Activated CD4-positive, CD25-positive, alpha-beta regulatory T cell treated with anti-CD3 and anti-CD28 coated beads, Interleukin-2, amount 50 U/mL, for 24 hours (primary cell): ENCODE measurements around the gene TOMM40L.
A peak's percentile ranks its signal among the peaks of the same experiment; 100 is the strongest.

Experiments
- ATAC-seq, 2 donors: fragments of 150-1000 bp; cut with Tn5 transposase; one replicate each; pipeline ENCODE4 v1.10.0; 2021; ENCODE audit warnings: mild to moderate bottlenecking in 1 of 2, moderate library complexity in 1 of 2

Gene TOMM40L

GRCh38 chr1:161225534-161226319 lies at the start of gene TOMM40L:
Gene TOMM40L (plus strand): TSS chr1:161226060. CDS start chr1:161226490, 430 bp downstream.
- peak; percentile 98 to 99 for ATAC-seq

- no peak for ATAC-seq
These were observed 49.3 kb upstream of the TOMM40L start for GRCh38 chr1:161176468-161177111.

GRCh38 chr1:161177112-161177935 lies 48.5 kb upstream of the TOMM40L start, which contains the start of gene B4GALT3:
Gene B4GALT3 (minus strand): TSS chr1:161177507. CDS start chr1:161176060, 1,447 bp downstream.
- peak; percentile 80 to 84 for ATAC-seq

GRCh38 chr1:161177936-161178244 lies 48.0 kb upstream of the TOMM40L start:
- ATAC-seq: no peak

GRCh38 chr1:161179698-161180097 lies 46.2 kb upstream of the TOMM40L start:
- ATAC-seq: no peak

- no peak for ATAC-seq
These were observed 45.2 kb upstream of the TOMM40L start for GRCh38 chr1:161180639-161181038.

GRCh38 chr1:161182214-161182613 lies 43.6 kb upstream of the TOMM40L start:
- ATAC-seq: peak; percentile 85 to 86

GRCh38 chr1:161185282-161185682 lies 40.6 kb upstream of the TOMM40L start:
- ATAC-seq: peak; percentile 45 to 51

- no peak for ATAC-seq
These were observed 40.0 kb upstream of the TOMM40L start for GRCh38 chr1:161185732-161186311.

- no peak for ATAC-seq
These were observed 38.5 kb upstream of the TOMM40L start for GRCh38 chr1:161187311-161187710.

- ATAC-seq: no peak
These were observed 37.5 kb upstream of the TOMM40L start for GRCh38 chr1:161188381-161188780.

GRCh38 chr1:161189036-161189435 lies 36.8 kb upstream of the TOMM40L start:
- ATAC-seq: no peak

GRCh38 chr1:161190962-161191521 lies 34.8 kb upstream of the TOMM40L start:
- no peak for ATAC-seq

- ATAC-seq: no peak
These were observed 33.9 kb upstream of the TOMM40L start for GRCh38 chr1:161191971-161192370.

- ATAC-seq: peak; percentile 90 to 95
These were observed 33.1 kb upstream of the TOMM40L start for GRCh38 chr1:161192476-161193465.

GRCh38 chr1:161193561-161194235 lies 32.2 kb upstream of the TOMM40L start:
- ATAC-seq: no peak

- no peak for ATAC-seq
These were observed 30.7 kb upstream of the TOMM40L start for GRCh38 chr1:161195171-161195570.

GRCh38 chr1:161196111-161196510 lies 29.7 kb upstream of the TOMM40L start:
- no peak for ATAC-seq

GRCh38 chr1:161196521-161197451 lies 29.1 kb upstream of the TOMM40L start:
- ATAC-seq: no peak
